ENCODE data around the gene TCP11. TPM values are rescaled to one million over a fixed set of nuclear protein-coding genes. Genes with fewer than 3 reads are reported as not detected.

The TCP11 gene
- 0.27 TPM for polyA plus RNA-seq (ENCODE audit: insufficient read length)

DNA sequence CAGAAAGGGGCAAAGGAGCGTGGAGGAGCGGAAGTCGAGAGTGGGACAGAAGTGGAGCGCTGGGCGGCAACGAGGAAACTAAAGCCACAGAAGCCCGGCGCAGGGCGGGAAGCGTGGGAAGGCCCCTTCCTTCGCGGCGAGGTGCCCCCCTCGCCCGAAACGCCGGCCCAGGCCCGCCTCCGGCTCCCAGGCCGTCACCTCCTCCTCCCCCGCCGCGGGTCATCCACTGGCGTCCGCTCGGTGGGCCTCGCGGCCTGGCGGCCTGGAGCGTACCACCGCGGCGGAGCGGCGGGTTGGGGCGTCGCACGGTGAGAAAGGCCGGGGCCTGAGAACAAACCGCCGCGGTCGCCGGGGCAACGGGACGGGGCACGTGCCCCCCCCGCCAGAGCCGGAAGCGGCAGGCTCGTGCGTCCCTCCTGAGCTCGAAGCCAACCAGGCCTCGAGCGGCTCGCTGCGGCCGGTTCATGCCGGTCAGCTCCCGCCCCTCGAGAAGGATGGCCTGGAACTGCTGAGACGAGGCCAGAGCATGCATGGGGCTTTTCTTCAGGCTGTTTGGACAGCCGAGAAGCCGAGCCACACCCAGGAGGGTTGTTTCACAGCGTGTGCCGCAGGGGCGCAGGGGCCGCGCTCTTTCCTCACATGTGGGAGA lies at the start of gene TCP11:
TCP11 (minus strand) TSS at position 333 of the 649 bp plus-strand sequence. CDS start 469 bp downstream, outside the sequence.
- DNase-seq (ENCODE audit: low read depth) = no peak

DNA sequence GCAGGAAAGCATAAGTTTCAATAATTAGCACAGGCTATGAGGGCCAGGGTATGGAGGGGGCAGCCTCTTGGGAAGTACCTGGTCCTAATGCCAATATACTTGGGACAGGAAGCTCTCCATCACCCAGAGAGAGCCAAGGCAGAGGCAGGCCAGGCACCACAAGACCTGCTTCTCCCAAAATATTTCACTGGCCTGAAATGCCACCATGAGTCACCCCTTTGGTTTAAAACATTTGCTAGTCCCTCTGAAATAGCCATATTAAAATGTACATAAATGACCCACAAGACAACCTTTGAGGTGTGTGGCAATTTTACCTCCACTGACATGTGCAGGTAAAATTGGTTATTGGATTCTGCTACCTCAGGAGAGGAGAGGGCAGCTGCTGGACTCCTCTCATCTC lies 49.2 kb upstream of the TCP11 start:
- no peak for DNase-seq (ENCODE audit: low read depth)

DNA sequence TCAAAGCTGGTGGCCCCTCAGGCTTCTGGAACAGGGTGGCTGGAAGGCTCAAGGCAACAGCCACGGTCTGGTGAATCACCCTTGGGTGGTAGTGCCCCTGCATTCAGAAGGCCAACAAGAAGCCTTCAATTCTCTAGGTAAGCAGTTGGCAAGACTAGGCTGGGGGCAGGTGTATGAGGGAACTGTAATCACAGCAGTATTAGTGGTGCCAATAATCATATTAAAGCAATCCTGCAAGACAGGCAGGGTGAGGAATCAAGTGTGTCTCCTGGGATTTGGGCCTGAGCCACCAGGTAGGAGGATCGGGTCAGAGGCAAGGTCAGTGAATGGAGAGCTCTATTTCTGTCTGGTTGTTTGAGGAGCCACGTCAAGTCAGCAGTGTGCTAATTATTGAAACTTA lies 47.7 kb upstream of the TCP11 start:
- no peak for DNase-seq (ENCODE audit: low read depth)

DNA sequence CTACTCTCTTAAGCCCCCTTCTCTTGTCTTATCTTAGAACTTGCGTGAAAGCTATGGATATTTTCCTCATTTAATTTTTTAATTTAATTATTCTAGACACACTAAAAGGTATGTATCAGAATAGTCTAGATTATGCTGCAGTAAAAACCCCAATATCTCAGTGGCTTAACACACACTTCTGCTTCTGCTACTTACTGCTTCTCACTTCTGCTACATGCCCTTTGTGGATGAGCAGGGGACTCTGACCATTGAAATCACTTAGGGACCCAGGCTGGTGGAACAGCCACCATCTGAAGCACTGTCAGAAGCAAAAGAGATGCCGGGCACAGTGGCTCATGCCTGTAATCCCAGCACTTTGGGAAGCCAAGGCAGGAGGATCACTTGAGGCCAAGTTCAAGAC lies 45.4 kb upstream of the TCP11 start:
- no peak for DNase-seq (ENCODE audit: low read depth)

DNA sequence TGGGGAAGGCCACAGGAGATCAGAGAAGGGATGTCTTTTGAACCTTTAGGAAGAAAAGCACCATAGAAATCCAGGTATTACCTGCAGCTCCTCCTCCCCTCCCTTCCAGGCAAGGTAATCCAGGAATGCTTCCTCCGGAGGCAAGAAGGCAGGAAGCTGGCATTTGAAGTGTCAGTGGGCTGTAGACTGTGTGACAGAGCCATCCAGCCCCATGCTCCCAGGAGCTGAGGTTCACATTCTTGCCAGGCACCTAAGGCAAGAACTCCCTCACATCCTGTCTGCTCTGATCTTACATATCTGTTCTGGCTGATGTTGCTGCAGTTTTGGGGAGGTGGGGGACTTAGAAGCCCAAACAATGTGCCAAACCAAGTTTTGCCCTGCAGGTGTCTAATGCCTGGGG lies 44.8 kb upstream of the TCP11 start:
- no peak for DNase-seq (ENCODE audit: low read depth)

DNA sequence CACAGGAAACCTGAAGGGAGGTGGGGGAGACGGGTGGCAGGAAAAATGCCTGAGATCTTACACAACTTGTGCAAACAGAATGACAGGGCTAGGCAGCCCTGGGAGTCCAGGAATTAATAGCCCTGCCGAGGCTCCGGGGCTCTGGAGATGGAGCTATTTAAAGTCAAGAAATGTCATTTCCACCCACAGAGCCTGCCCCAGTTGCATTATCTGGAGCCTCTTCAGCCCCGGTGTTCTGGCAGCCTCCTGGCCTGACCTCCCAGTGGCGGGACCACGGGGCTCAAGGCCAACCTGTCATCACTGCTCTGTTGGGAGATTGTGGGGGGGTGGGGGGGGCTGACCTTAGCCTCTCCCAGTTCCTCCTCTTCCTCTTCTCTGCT lies 44.2 kb upstream of the TCP11 start:
- DNase-seq (ENCODE audit: low read depth) = no peak

DNA sequence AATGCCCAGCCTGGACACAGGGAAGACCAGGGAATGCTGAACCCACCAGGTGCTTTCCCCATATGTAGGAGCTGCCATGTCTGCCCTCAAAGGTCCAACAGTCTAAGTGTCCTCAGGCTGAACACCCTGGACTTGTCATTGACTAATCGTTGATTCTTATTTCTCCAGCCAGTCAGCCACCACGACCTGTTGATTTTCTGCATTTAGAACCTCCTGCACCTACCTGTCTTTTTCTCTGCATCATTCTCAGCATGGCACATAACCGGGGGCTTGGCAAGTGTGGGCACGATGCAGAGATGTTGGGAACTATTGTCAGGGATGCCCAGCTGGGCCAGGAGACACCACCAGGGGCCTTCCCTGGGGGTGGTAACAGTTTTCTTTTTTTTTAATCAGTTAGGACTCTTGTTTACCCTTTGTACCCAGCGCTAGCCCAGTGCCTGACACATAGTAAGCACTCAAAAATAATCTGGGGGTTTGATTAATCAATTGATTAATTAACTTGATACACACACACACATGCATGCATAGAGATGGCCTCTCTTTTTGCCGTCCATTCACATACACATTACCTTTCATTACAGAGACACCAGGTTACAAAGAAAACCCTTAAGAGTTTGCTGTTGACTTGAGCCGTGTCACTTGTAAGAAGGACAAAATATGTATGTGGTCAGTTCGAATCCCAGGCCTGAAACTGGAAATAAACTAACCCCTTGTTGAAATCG lies 43.6 kb upstream of the TCP11 start:
- no peak for DNase-seq (ENCODE audit: low read depth)

DNA sequence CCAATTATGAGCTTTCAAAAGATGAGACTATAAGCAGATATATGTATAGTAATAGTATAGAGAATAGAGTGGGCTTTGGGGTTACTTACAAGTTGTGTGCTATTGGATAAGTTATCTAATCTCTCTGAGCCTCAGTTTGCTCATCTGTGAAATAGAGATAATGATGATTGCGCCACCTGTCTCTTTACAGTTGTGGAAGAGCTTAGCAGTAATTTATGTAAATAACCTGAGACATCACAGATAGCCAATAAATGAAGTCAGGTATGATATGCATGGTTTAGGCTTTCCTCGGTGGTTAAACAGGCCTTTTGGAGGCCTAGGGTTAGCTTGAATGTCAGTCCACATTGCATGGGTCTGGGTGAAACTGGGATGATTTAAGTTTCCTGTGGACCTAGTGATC lies 42.8 kb upstream of the TCP11 start:
- no peak for DNase-seq (ENCODE audit: low read depth)

DNA sequence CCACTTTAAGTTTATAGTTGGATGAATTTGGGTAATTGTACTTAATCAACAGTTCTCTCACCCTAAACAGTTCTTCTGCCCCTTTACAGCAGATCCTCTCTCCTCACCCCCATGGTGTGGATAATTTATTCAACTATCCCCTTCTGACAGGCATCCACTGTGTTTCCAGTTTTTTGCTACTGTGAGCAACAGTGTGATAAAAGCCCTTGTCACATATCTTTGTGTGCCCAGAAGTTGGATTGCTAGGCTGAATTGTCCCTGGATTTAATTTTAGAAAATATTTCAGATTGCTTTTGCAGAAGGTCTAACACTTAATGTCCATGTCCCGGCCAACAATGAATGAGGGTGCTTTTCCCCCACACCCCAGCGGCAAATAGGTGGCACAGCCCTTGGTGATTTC lies 42.1 kb upstream of the TCP11 start:
- no peak for DNase-seq (ENCODE audit: low read depth)

DNA sequence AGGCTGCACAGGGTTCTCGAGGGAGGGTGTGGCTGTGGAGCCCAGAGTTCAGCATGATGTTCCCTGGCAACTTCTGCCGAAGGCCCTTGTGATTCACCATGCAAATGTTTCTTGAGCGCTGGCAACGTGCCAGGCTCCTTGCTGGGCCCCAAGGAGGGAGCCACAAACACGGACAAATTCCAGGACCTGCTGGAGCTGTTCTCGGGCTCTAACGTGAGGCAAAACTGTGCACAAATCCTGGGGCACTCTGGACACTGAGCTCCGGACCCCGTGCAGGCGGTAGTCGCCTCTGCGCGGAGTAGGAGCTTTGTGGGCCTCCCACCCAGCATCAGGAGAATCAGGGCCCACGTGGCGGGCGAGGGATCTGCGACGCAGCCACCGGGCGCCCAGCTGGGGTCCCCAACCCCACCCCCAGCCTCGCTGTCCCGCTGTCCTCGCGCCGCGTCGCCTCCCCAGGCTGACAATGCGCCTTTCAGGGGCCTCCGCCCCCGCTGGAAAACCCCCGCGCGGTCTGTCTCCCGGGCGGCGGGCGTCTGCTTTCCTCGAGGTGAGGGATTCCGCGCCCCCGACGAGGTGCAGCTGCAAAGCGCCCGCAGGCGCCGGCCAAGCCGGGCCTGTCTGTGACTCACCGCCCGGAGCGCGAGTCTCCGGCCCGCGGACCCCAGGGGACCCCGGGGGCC lies 40.9 kb upstream of the TCP11 start:
- no peak for DNase-seq (ENCODE audit: low read depth)

DNA sequence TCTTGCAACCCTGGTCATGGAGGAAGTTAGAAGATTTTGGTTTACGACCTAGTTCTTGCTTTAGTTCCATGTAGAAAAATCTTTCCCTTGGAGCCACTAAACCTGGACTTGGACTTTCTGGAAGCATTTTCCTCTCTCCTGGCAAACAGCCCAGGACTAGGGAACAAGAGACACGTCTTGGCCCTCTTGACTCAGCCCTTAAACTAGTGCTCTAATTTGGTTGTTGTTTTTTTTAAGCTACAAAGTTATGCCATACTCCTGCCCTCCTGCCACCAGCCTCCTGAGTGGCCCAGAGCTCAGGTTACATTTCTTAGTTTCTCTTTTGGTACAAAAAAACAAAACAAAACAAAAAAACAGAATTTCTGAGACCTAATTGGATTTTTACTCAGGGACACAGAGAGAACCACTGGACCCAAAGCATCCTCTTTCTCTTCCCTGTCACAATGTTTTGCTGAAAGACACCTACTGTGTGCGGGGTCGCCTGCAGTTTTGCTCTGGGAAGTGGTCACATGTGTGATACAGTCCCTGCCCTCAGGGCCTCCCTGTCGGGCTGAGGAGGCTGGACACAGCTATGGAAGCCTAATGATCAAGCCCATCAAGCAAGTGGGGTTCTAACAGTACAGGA lies 40.3 kb upstream of the TCP11 start:
- no peak for DNase-seq (ENCODE audit: low read depth)

DNA sequence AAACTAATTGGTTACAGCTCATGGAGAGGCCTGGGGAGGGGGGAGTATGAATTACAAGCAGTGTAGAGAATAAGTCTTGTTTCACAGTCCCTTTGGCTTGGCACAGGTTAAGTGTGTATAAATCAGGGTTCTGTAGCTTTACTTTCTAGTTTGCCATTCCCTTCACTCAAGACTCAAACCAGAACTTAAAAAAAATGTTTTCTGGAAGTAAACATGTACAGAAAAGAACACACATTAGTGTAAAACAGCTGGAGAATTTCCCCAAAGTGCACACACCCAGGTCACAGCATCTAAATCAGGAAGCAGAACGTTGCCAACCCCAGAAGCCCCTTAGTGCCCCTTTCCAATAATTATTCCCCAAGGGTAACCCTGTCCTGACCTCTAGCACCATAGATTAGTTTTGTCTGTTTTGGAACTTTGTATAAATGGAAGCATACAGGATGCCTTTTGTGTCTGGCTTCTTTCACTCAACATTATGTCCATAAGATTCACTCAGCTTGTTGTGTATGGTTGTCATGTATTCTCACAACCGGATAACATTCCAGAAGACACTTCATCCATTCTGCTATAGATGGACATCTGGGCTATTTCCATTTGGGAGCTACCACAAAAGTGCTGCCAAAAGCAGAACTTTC lies 38.9 kb upstream of the TCP11 start:
- no peak for DNase-seq (ENCODE audit: low read depth)

DNA sequence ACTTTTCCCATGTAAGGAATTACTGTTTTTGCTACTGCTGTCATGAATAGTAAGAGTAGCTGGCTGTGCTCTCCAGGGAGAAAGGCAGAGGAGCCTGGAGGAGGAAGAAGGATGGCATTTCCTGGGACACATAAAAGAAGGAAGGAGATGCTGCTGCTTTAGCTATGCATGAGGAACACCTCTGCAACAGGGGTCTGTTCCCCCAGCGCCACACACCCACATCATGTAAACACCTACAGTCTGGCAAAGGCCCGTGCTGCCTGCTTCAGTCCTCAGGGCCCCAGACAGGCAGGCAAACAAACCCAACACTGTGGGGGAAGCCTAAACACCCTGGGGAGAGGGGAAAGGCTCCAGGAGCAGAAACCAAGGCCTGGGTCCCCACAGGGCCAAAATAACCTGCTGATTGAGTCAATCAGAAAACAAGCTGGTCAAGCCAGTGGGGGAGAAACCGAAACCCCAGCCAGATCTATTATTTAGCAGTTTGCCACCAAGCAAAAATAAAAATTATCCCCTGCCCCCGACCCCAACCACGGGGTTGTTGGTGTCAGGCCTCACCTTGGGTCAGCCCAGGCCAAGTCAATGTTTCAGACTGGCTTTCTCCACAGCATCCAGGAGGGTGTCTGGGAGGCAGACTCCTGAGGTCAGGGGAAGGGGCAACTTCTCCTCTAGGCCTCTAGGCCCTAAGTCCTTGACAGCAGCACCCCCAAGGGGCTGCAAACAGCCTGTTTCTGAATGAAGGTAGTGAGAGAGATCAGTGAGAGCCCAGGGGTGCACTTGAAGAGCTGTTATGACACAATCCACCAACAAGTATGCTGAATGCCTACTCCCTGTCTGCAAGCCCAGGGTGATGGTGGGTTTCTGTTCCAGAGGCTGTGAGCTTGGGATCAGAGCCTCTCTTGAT lies 38.0 kb upstream of the TCP11 start:
- DNase-seq (ENCODE audit: low read depth) = no peak

DNA sequence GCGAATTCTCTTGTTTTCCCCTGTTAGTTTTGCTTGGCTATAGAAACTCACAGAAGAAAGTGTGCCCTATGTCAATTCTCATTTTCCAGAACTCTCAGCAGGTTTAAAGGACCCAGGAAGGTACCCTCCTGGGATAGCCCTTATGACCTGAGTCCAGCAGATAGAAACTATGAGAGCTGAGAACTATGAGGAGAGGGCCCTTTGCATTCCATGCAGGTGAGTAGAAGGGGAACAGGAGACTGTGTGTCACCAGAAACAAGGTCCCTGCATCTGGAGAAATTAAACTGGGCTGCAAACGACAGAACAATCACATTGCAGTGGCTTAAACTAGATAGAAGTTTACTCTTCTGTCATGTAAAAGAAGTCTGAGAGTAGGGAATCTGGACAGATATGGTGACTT lies 36.9 kb upstream of the TCP11 start:
- no peak for DNase-seq (ENCODE audit: low read depth)

DNA sequence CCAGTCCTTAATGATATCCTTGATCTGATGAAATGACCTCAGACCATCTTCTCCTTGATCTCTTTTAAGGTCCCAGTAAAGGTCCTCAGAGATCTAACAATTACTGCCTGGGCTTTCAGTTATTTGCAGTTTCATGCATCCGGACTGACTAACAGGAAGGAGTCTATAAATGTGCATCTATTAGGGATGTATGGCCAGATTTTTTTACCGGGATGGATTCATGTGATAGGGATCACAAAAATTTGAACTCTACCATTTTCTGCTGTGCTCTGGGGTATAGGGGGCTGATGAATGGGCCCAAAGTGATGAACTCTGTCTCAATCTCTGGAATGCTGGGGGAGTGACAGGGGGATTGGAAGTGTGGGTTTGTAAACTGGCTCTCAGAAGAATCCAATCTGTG lies 36.5 kb upstream of the TCP11 start:
- no peak for DNase-seq (ENCODE audit: low read depth)

DNA sequence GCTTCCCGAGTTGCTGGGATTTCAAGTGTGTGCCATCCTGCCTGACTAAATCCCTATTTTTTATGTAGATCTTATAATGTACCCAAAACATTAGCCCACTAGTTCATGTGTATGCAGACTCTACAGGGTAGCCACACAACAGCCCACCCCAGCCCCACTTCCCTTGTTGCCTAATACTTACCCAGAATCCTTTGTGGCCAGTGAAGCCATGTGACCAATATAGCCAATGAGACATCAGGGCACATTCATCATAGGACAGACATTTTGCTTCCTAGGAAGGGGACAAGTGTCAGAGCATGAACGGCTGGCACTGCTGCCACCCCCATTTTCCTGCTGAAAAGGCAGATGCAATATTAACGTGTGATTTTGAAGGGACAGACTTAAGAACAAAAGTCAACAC lies 36.0 kb upstream of the TCP11 start:
- DNase-seq (ENCODE audit: low read depth) = no peak

DNA sequence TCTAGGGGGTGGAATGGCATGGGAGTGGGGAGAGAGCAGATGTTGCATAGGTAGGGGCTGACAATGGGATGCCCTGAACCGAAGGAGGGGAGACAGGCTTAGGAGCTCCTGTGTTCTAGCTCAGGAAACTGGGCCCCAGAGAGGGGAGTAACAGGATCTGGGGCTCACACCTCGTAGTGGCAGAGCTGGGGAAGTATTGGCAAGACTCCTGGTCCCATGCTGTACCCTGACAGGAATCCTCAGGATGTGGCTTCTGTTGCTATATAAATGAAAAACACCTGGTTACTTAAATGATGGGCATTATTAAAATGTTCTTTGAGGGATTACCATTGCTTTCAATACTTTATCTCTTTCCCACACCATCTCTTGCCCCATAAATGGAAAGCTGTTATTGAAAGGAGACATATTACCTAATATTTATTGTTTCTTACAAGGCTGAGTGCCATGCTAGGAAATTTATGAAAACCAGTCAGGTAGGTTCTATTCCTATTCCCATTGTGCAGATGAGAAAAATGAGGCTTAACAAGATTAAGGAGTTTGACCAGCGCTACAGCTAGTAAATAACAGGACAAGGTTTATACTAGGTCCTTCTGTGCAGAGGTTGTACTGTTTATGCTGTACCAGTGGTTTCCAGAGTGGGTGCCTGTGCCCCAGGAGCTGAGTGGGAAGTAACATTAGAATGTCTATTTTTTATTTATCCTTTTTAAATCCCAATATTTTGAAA lies 35.3 kb upstream of the TCP11 start:
- no peak for DNase-seq (ENCODE audit: low read depth)

DNA sequence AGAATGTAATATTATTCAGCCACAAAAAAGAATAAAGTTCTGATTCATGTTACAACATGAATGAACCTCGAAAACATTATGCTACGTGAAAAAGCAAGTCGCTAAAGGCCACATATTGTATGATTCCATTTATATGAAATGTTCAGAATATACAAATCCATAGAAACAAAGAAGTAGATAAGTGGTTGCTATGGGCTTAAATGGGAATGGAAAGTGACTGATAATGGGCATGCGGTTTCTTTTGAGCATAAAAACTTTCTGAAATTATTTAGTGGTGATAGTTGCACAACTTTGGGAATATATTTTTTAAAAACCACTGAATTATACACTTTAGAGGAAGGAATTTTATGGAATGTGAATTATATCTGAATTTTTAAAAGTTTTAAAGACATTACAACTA lies 33.4 kb upstream of the TCP11 start:
- no peak for DNase-seq (ENCODE audit: low read depth)

DNA sequence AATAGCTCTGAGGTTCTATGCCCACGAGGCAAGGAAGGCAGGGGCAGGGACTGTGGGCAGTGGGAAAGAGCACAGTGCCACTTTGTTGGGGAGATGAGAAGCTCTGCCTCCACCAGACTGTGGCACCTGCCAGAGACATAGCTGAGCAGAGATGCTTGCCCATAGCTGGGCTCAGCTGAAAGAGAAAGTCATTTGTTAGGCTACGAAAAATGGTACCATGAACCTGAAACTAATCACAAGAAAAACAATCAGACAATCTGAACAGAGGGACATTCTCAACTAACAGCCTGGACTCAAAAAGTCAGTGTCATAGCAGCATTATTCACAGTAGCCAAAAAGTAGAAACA lies 32.9 kb upstream of the TCP11 start:
- no peak for DNase-seq (ENCODE audit: low read depth)

DNA sequence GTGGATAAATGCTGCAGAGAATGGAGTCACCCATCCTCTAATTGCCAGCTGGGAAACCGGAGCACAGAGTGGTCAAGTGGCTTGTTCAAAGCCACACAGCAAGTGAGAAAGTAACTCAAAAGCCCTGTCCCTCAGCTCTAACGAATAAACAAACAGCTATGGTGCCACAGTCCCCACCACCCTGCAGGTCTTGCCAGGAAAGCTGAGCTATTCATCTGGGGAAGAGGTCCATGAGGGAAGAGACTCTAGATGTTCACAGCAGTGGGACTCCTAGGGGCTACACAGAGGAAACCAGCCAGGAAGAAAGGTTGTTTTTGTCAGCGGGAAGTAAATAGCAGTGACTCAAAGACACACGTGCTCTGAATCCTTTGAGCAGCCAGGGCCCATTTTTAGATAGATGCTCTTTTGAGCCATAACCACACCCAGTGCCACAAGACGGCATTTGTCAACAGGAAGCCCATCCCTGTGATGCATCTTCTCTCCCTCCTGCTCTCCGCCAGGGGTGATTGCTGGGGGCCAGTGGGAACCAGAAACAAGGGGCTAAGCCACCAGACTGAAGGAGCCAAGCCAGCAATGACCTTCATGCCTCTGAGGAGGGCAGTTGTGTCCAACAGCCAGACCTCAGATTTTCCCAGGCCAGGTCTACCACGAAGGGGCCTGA lies 32.4 kb upstream of the TCP11 start:
- no peak for DNase-seq (ENCODE audit: low read depth)
